ENCODE data around the gene DNAH2.

Gene DNAH2

GRCh38 chr17:7842380-7843256 lies 125.1 kb downstream of the DNAH2 start (continued):
- TF ChIP-seq ZNF513 (tag by site-specific recombination; IDR thresholded peaks at IDR 0.05): no peak
- no peak for TF ChIP-seq ZNF548 (tag by site-specific recombination; IDR thresholded peaks at IDR 0.05)
- no peak; the same call in 1 of the 2 replicates for TF ChIP-seq ZBTB1 (tag by site-specific recombination; IDR thresholded peaks at IDR 0.05)
- no peak for TF ChIP-seq ZNF148 (tag by site-specific recombination; IDR thresholded peaks at IDR 0.05; ENCODE audit: borderline replicate concordance)
- TF ChIP-seq ZSCAN16 (tag by site-specific recombination; IDR thresholded peaks at IDR 0.05): no peak
- TF ChIP-seq ZNF132 (tag by site-specific recombination; IDR thresholded peaks at IDR 0.05; ENCODE audit: borderline replicate concordance): no peak
- no peak for TF ChIP-seq ZNF23 (tag by site-specific recombination; IDR thresholded peaks at IDR 0.05; ENCODE audit: borderline replicate concordance)
- TF ChIP-seq ZNF274 (IDR thresholded peaks at IDR 0.05; ENCODE audit: low read length): no peak
- no peak for TF ChIP-seq ZNF274 (tag by site-specific recombination; IDR thresholded peaks at IDR 0.05; ENCODE audit: borderline replicate concordance)
- TF ChIP-seq ZNF521 (tag by site-specific recombination; IDR thresholded peaks at IDR 0.05): no peak
- no peak for TF ChIP-seq PRDM2 (tag by site-specific recombination; IDR thresholded peaks at IDR 0.05; ENCODE audit: borderline replicate concordance)
- no peak for TF ChIP-seq ZNF449 (tag by site-specific recombination; IDR thresholded peaks at IDR 0.05)
- no peak for TF ChIP-seq ZNF426 (tag by site-specific recombination; IDR thresholded peaks at IDR 0.05)
- TF ChIP-seq ZBTB44 (tag by site-specific recombination; IDR thresholded peaks at IDR 0.05): no peak
- TF ChIP-seq ZNF514 (tag by site-specific recombination; IDR thresholded peaks at IDR 0.05): no peak
- no peak for TF ChIP-seq ZNF560 (tag by site-specific recombination; IDR thresholded peaks at IDR 0.05; ENCODE audit: borderline replicate concordance)
- TF ChIP-seq ZNF529 (tag by site-specific recombination; IDR thresholded peaks at IDR 0.05; ENCODE audit: insufficient replicate concordance): no peak
- TF ChIP-seq ZBTB20 (tag by site-specific recombination; IDR thresholded peaks at IDR 0.05): 0 out of 2 replicates have a peak, but pooled peaks have one; percentile 74
- no peak for TF ChIP-seq ZSCAN18 (tag by site-specific recombination; IDR thresholded peaks at IDR 0.05)
- TF ChIP-seq ZSCAN4 (tag by site-specific recombination; IDR thresholded peaks at IDR 0.05): 0 out of 2 replicates have a peak, but pooled peaks have one; percentile 6
- TF ChIP-seq ZXDB (tag by site-specific recombination; IDR thresholded peaks at IDR 0.05): no peak
- TF ChIP-seq KLF8 (tag by site-specific recombination; IDR thresholded peaks at IDR 0.05): peak; percentile 73

Data from HEK293 (cell line).